Keratinocyte (primary cell): ENCODE results near the gene RALGPS2. TPM values are rescaled to one million over a fixed set of nuclear protein-coding genes. Genes with fewer than 3 reads are reported as not detected.

Source experiments
- DNase-seq: peaks from one replicate; pipeline ENCODE4 v3.0.0-alpha.2; 2011; ENCODE audit warnings: low read depth, missing footprints, low spot score
- FAIRE-seq: peaks from 2 replicates; lab custom pipeline; 2011; peaks lifted over from hg19 to GRCh38; lab: Jason Lieb, UNC
- H2AFZ ChIP-seq: 2 replicates; pipeline ENCODE4 v1.6.0; 2012; ENCODE audit warnings: low read length, control low read depth, inconsistent platforms; ENCODE audit not compliant: control insufficient read depth
- H3K27ac ChIP-seq: 2 replicates; pipeline ENCODE4 v1.5.1; 2011; ENCODE audit warnings: low read length; ENCODE audit not compliant: control insufficient read depth, insufficient read depth
- H3K27me3 ChIP-seq: 3 replicates; pipeline ENCODE4 v1.6.0; 2011; ENCODE audit warnings: low read length; ENCODE audit not compliant: control insufficient read depth, insufficient read depth; ENCODE audit errors: extremely low read depth
- H3K36me3 ChIP-seq, 2 experiments: 2 replicates in 1 of 2; 3 replicates in 1 of 2; pipeline ENCODE4 v1.5.1; 2011; ENCODE audit warnings: low read length in 2 of 2, mild to moderate bottlenecking in 1 of 2; ENCODE audit not compliant: control insufficient read depth in 2 of 2, insufficient read depth in 2 of 2; ENCODE audit errors: extremely low read depth in 1 of 2
- H3K4me1 ChIP-seq: 3 replicates; pipeline ENCODE4 v1.5.1; 2011; ENCODE audit warnings: low read length; ENCODE audit not compliant: control insufficient read depth, insufficient read depth; ENCODE audit errors: extremely low read depth
- H3K4me2 ChIP-seq: 3 replicates; pipeline ENCODE4 v1.6.0; 2011; ENCODE audit warnings: low read depth, low read length; ENCODE audit not compliant: control insufficient read depth, insufficient read depth; ENCODE audit errors: extremely low read depth
- H3K4me3 ChIP-seq, 3 experiments: fragments of 200-600 bp in 1 of 3; sonication (generic) in 1 of 3; 2 replicates in 2 of 3; 3 replicates in 1 of 3; pipeline ENCODE4 v1.5.1; 2011 to 2016; ENCODE audit warnings: low read length in 3 of 3, mild to moderate bottlenecking in 3 of 3, control low read depth in 2 of 3, inconsistent platforms in 1 of 3, low read depth in 1 of 3, mixed read lengths in 1 of 3, mixed run types in 1 of 3, moderate library complexity in 1 of 3; ENCODE audit not compliant: control insufficient read depth in 2 of 3, insufficient read depth in 2 of 3; ENCODE audit errors: extremely low read depth in 1 of 3
- H3K79me2 ChIP-seq: 2 replicates; pipeline ENCODE4 v1.6.0; 2012; ENCODE audit warnings: low read length; ENCODE audit not compliant: control insufficient read depth, insufficient read depth
- H3K9ac ChIP-seq: 3 replicates; pipeline ENCODE4 v1.6.0; 2011; ENCODE audit warnings: low read length; ENCODE audit not compliant: control insufficient read depth, insufficient read depth; ENCODE audit errors: extremely low read depth
- H3K9me1 ChIP-seq: 3 replicates; pipeline ENCODE4 v1.6.0; 2011; ENCODE audit warnings: low read length; ENCODE audit not compliant: control insufficient read depth, insufficient read depth; ENCODE audit errors: extremely low read depth
- H3K9me3 ChIP-seq: 2 replicates; pipeline ENCODE4 v1.5.1; 2012; ENCODE audit warnings: low read depth, low read length; ENCODE audit not compliant: control insufficient read depth
- H4K20me1 ChIP-seq: 3 replicates; pipeline ENCODE4 v1.6.0; 2011; ENCODE audit warnings: low read length; ENCODE audit not compliant: control insufficient read depth, insufficient read depth; ENCODE audit errors: extremely low read depth
- CTCF ChIP-seq, 3 experiments: IDR thresholded peaks in 1 of 3; conservative IDR thresholded peaks in 1 of 3; optimal IDR thresholded peaks in 1 of 3; 2 replicates in 2 of 3; 3 replicates in 1 of 3; pipeline versions ENCODE3 to v1.5.1; 2011; ENCODE audit warnings: low read length in 3 of 3, mild to moderate bottlenecking in 3 of 3, moderate library complexity in 2 of 3, control low read depth in 1 of 3, inconsistent platforms in 1 of 3; ENCODE audit not compliant: insufficient read depth in 2 of 3; ENCODE audit errors: extremely low read depth in 1 of 3
- EZH2 ChIP-seq: IDR thresholded peaks from one replicate; pipeline ENCODE4 v1.6.1; 2012; ENCODE audit warnings: inconsistent platforms, mild to moderate bottlenecking, low read length, moderate library complexity
- dilution Hi-C: fragments of 300-500 bp; cut with MboI; formaldehyde crosslinking; loops from one replicate; pipeline ENCODE4 v1.7.0; 2020; ENCODE audit warnings: low sequenced_read_pairs; ENCODE audit not compliant: extremely low pct_ligation_motif_present
- polyA plus RNA-seq, 5 experiments: library from polyadenylated mRNA; depleted of rRNA in 3 of 5; stranded (reverse) in 3 of 5; stranded (forward) in 1 of 5; unstranded in 1 of 5; fragments of >200 nt; gene quantifications; 1 replicate in 1 of 5; 2 replicates in 3 of 5; 3 replicates in 1 of 5; pipeline versions ENCODE4 v1.2.1 to v1.2.3, GENCODE V29; 2011 to 2012; ENCODE audit warnings: missing spikeins in 2 of 5, low read depth in 1 of 5, low replicate concordance in 1 of 5

The RALGPS2 gene
- polyA plus RNA-seq, 1 donor (not counting 4 experiments of a cell fraction or from before 2014, with no cell fraction given), result 14.8 TPM

- H3K27ac ChIP-seq, result no peak overlapping the region
- H2AFZ ChIP-seq, result no peak overlapping the region
- FAIRE-seq (no peak), DNase-seq (no peak)
- no peak for TF ChIP-seq EZH2
- TF ChIP-seq CTCF (optimal IDR thresholded peaks at IDR 0.05 in 1 of 3, IDR thresholded peaks at IDR 0.05 in 1 of 3, conservative IDR thresholded peaks at IDR 0.05 in 1 of 3; ENCODE audit: extremely low read depth in 1 of 3, insufficient read depth in 2 of 3, low read length in 3 of 3), result no peak
- H3K27me3 ChIP-seq, result no peaks in the 10 kb centered on the region
- no peaks in the 10 kb centered on the region for H3K9me3 ChIP-seq
- no peak overlapping the region for H3K4me2 ChIP-seq
- H3K4me1 ChIP-seq, result no peaks in the 10 kb centered on the region
- no peaks in the 10 kb centered on the region for H3K36me3 ChIP-seq
- no peaks in the 10 kb centered on the region for H4K20me1 ChIP-seq
- H3K9ac ChIP-seq, result no peak overlapping the region
- dilution Hi-C loops, result no loop called here
- no peaks in the 10 kb centered on the region for H3K79me2 ChIP-seq
- no peak overlapping the region for H3K4me3 ChIP-seq
- H3K9me1 ChIP-seq, result no peaks in the 10 kb centered on the region
Observed at GRCh38 chr1:178844436-178844835, 119.4 kb downstream of the RALGPS2 start.

GRCh38 chr1:178846306-178846705 lies 121.3 kb downstream of the RALGPS2 start:
- H3K9me1 ChIP-seq, result no peaks in the 10 kb centered on the region
- H3K36me3 ChIP-seq, result no peaks in the 10 kb centered on the region
- no peaks in the 10 kb centered on the region for H3K9me3 ChIP-seq
- no peak for DNase-seq
- no peaks in the 10 kb centered on the region for H3K27me3 ChIP-seq
- no peak overlapping the region for H3K4me2 ChIP-seq
- no peak for FAIRE-seq
- no peaks in the 10 kb centered on the region for H4K20me1 ChIP-seq
- H3K27ac ChIP-seq, result no peak overlapping the region
- no peak for TF ChIP-seq CTCF (optimal IDR thresholded peaks at IDR 0.05 in 1 of 3, IDR thresholded peaks at IDR 0.05 in 1 of 3, conservative IDR thresholded peaks at IDR 0.05 in 1 of 3; ENCODE audit: extremely low read depth in 1 of 3, insufficient read depth in 2 of 3, low read length in 3 of 3)
- no peak for TF ChIP-seq EZH2
- dilution Hi-C loops, result no loop called here
- no peaks in the 10 kb centered on the region for H3K4me1 ChIP-seq
- no peak overlapping the region for H2AFZ ChIP-seq
- no peak overlapping the region for H3K9ac ChIP-seq
- no peak overlapping the region for H3K4me3 ChIP-seq
- no peaks in the 10 kb centered on the region for H3K79me2 ChIP-seq
